NCI-H1092 treated with DMSO at 0.1 percent for 48 hours (cell line): ENCODE results near the gene SIAH1.
"Not testable (repeated sequence)": the region's sequence is repeated elsewhere in the genome, so short reads cannot be mapped to it uniquely, and the experiment has no call there.

ENCODE experiments used
- DNase-seq: peaks from one replicate; lab custom pipeline; 2025; lab: John Stamatoyannopoulos, UW

The SIAH1 gene

GRCh38 chr16:48332978-48333377, 52.2 kb downstream of the SIAH1 start:
- no peak for DNase-seq

- DNase-seq, result no peak
These were observed 54.4 kb downstream of the SIAH1 start for GRCh38 chr16:48330841-48331192.

GRCh38 chr16:48330189-48330840, 54.9 kb downstream of the SIAH1 start:
- DNase-seq, result no peak

GRCh38 chr16:48329138-48329537, 56.1 kb downstream of the SIAH1 start:
- no peak for DNase-seq

GRCh38 chr16:48326915-48327314, 58.3 kb downstream of the SIAH1 start:
- no peak for DNase-seq

- DNase-seq, result no peak
These were observed 61.1 kb downstream of the SIAH1 start for GRCh38 chr16:48323783-48324775.

- DNase-seq, result no peak
These were observed 63.7 kb downstream of the SIAH1 start for GRCh38 chr16:48321317-48322036.

GRCh38 chr16:48318630-48319029, 66.6 kb downstream of the SIAH1 start:
- DNase-seq, result no peak

- DNase-seq, result no peak
These were observed 67.4 kb downstream of the SIAH1 start for GRCh38 chr16:48317614-48318315.

- DNase-seq, result no peak
These were observed 68.2 kb downstream of the SIAH1 start for GRCh38 chr16:48317026-48317425.

- not testable (repeated sequence) for DNase-seq
These were observed 71.3 kb downstream of the SIAH1 start for GRCh38 chr16:48313905-48314304.

- no peak for DNase-seq
These were observed 74.1 kb downstream of the SIAH1 start for GRCh38 chr16:48310908-48311641.
